ENCODE data around the gene CIB2.

Gene CIB2

GRCh38 chr15:78175330-78175729, 44.1 kb upstream of the CIB2 start:
- H3K36me3 ChIP-seq = peaks cover 22% of the 10 kb centered on the region
- no peak overlapping the region for H3K4me3 ChIP-seq (ENCODE audit: low read depth, low read length)
- H3K27me3 ChIP-seq (ENCODE audit: insufficient read depth, low read depth, severe bottlenecking) = no peaks in the 10 kb centered on the region
- H3K9me3 ChIP-seq (ENCODE audit: severe bottlenecking) = no peaks in the 10 kb centered on the region
- no peak for TF ChIP-seq CTCF (IDR thresholded peaks at IDR 0.05; ENCODE audit: low read depth, low read length)
- no peak for DNase-seq
- H3K27ac ChIP-seq = no peak overlapping the region

- Histone ChIP-seq H3K9me3 (ENCODE audit: severe bottlenecking) (no peaks in the 10 kb centered on the region), H3K27ac (no peak overlapping the region), H3K36me3 (peaks cover 29% of the 10 kb centered on the region), H3K27me3 (ENCODE audit: insufficient read depth, low read depth, severe bottlenecking) (no peaks in the 10 kb centered on the region), H3K4me3 (ENCODE audit: low read depth, low read length) (no peak overlapping the region)
- no peak for DNase-seq
- TF ChIP-seq CTCF (IDR thresholded peaks at IDR 0.05; ENCODE audit: low read depth, low read length) = no peak
Observed at GRCh38 chr15:78174401-78174800, 43.2 kb upstream of the CIB2 start.

GRCh38 chr15:78171864-78172472, 40.7 kb upstream of the CIB2 start:
- no peak for DNase-seq
- no peak for TF ChIP-seq CTCF (IDR thresholded peaks at IDR 0.05; ENCODE audit: low read depth, low read length)
- no peak overlapping the region for H3K27ac ChIP-seq
- H3K27me3 ChIP-seq (ENCODE audit: insufficient read depth, low read depth, severe bottlenecking) = no peaks in the 10 kb centered on the region
- no peaks in the 10 kb centered on the region for H3K9me3 ChIP-seq (ENCODE audit: severe bottlenecking)
- H3K36me3 ChIP-seq = peaks cover 45% of the 10 kb centered on the region
- no peak overlapping the region for H3K4me3 ChIP-seq (ENCODE audit: low read depth, low read length)

GRCh38 chr15:78170848-78171773, 39.9 kb upstream of the CIB2 start:
- H3K27ac ChIP-seq = no peak overlapping the region
- no peak for TF ChIP-seq CTCF (IDR thresholded peaks at IDR 0.05; ENCODE audit: low read depth, low read length)

DNA sequence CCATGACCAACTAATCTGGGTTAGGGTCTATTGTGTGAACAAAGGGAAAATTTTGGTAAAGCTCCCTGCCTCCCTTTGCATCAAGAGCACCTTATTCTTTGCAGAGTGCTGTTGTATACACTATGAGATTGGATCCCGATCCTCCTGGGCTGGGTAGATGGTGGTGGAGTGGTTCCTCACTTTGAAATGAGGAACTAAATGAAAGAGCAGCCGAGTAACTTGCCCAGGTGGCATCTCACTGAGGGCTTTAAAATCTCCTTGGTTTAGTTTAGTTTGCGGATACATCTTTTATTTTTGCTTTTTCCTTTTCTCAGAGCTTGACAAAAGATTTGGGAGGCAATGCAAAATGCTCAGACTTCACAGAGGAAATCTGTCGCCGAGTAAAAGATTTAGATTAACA, 37.4 kb upstream of the CIB2 start:
- Histone ChIP-seq H3K4me3 (ENCODE audit: low read depth, low read length) (no peak overlapping the region), H3K27me3 (ENCODE audit: insufficient read depth, low read depth, severe bottlenecking) (no peaks in the 10 kb centered on the region), H3K9me3 (ENCODE audit: severe bottlenecking) (no peaks in the 10 kb centered on the region), H3K27ac (no peak overlapping the region), H3K36me3 (peaks cover 70% of the 10 kb centered on the region)
- no peak for TF ChIP-seq CTCF (IDR thresholded peaks at IDR 0.05; ENCODE audit: low read depth, low read length)
- DNase-seq = no peak

More at GRCh38 chr15:78170848-78171773, 39.9 kb upstream of the CIB2 start:
- H3K36me3 ChIP-seq = peaks cover 53% of the 10 kb centered on the region
- no peaks in the 10 kb centered on the region for H3K9me3 ChIP-seq (ENCODE audit: severe bottlenecking)
- H3K27me3 ChIP-seq (ENCODE audit: insufficient read depth, low read depth, severe bottlenecking) = no peaks in the 10 kb centered on the region
- no peak for DNase-seq
- H3K4me3 ChIP-seq (ENCODE audit: low read depth, low read length) = no peak overlapping the region
